GM12878 (cell line): Measurements from ENCODE around the gene PLB1. TPM values are rescaled to one million over a fixed set of nuclear protein-coding genes. Genes with fewer than 3 reads are reported as not detected.

ENCODE experiments used
- ATAC-seq: fragments of 200-7000 bp; cut with Tn5 transposase; 3 replicates; pipeline ENCODE4 v1.9.1; 2020; ENCODE audit warnings: mild to moderate bottlenecking, moderate library complexity
- BruUV-seq: library from RNA; stranded (reverse); fragments of 400-500 nt; replicated peaks from 2 replicates; lab custom pipeline; 2021; lab: Mats Ljungman, UMichigan
- CTCF ChIA-PET: fragments of 300-600 bp; sonication (Branson Sonifier 250); formaldehyde crosslinking; extraction: SDS; loops from one replicate; lab custom pipeline; 2021; ENCODE audit warnings: inconsistent platforms; lab: Yijun Ruan, JAX
- POLR2A ChIA-PET: fragments of 350-600 bp; formaldehyde crosslinking; extraction: SDS; loops from one replicate; lab custom pipeline; 2021; ENCODE audit warnings: inconsistent platforms; lab: Charles Lee
- RAD21 ChIA-PET: fragments of 300-600 bp; sonication (Branson Sonifier 250); formaldehyde crosslinking; loops from one replicate; lab custom pipeline; 2023; ENCODE audit warnings: antibody characterized with exemption; ENCODE audit not compliant: unreplicated experiment; lab: Charles Lee
- SMC1A ChIA-PET: fragments of 300-600 bp; sonication (Branson Sonifier 250); formaldehyde crosslinking; loops from one replicate; lab custom pipeline; 2023; ENCODE audit not compliant: unreplicated experiment, uncharacterized antibody; lab: Charles Lee
- DNase-seq: peaks from one replicate; pipeline ENCODE4 v3.0.0-alpha.2; 2011; ENCODE audit warnings: low read depth, low spot score
- FAIRE-seq: peaks from 3 replicates; lab custom pipeline; 2011; peaks lifted over from hg19 to GRCh38; lab: Jason Lieb, UNC
- H2AFZ ChIP-seq: 2 replicates; pipeline ENCODE4 v1.6.0; 2011; ENCODE audit warnings: low read depth, low read length, control low read depth; ENCODE audit not compliant: control insufficient read depth
- H3K27ac ChIP-seq: 2 replicates; pipeline ENCODE4 v1.5.1; 2011; ENCODE audit warnings: control low read depth; ENCODE audit not compliant: control insufficient read depth, insufficient read depth
- H3K27me3 ChIP-seq, 2 experiments: replicated peaks in 1 of 2; 2 replicates each; pipeline versions ENCODE4 v1.6.0 to v1.6.1; 2011; ENCODE audit warnings: low read length in 1 of 2; ENCODE audit not compliant: control insufficient read depth in 2 of 2, insufficient read depth in 2 of 2
- H3K36me3 ChIP-seq, 2 experiments: 2 replicates each; pipeline ENCODE4 v1.5.1; 2011; ENCODE audit warnings: low read length in 1 of 2; ENCODE audit not compliant: control insufficient read depth in 2 of 2, insufficient read depth in 2 of 2
- H3K4me1 ChIP-seq: 2 replicates; pipeline ENCODE4 v1.6.1; 2011; ENCODE audit warnings: mild to moderate bottlenecking, low read length, moderate library complexity, mixed read lengths; ENCODE audit not compliant: control insufficient read depth, insufficient read depth
- H3K4me2 ChIP-seq: 2 replicates; pipeline ENCODE4 v1.6.0; 2011; ENCODE audit warnings: control low read depth; ENCODE audit not compliant: control insufficient read depth, insufficient read depth
- H3K4me3 ChIP-seq: fragments of 200-600 bp; sonication (generic); 2 replicates; pipeline ENCODE4 v1.5.1; 2016
- H3K79me2 ChIP-seq: 2 replicates; pipeline ENCODE4 v1.6.0; 2011; ENCODE audit warnings: low read length; ENCODE audit not compliant: control insufficient read depth, insufficient read depth
- H3K9ac ChIP-seq: 2 replicates; pipeline ENCODE4 v1.8.0; 2011; ENCODE audit warnings: low read length, control low read depth, mixed read lengths; ENCODE audit not compliant: control insufficient read depth, insufficient read depth
- H3K9me3 ChIP-seq: replicated peaks from 3 replicates; pipeline ENCODE4 v1.5.1; 2011; ENCODE audit warnings: mild to moderate bottlenecking, low read length; ENCODE audit not compliant: control insufficient read depth, insufficient read depth
- H4K20me1 ChIP-seq: 2 replicates; pipeline ENCODE4 v1.6.0; 2011; ENCODE audit not compliant: control insufficient read depth, insufficient read depth
- CBX3 ChIP-seq: fragments of 200-600 bp; sonication (generic); IDR thresholded peaks from 2 replicates; pipeline ENCODE4 v1.6.1; 2016; ENCODE audit warnings: low read depth, borderline replicate concordance
- HDGF ChIP-seq: fragments of 450-650 bp; IDR thresholded peaks from 2 replicates; pipeline ENCODE4 v1.6.1; 2016; ENCODE audit warnings: antibody characterized with exemption
- IKZF2 ChIP-seq, 2 experiments: fragments of 450-650 bp; IDR thresholded peaks; 2 replicates each; pipeline ENCODE4 v1.6.1; 2017; ENCODE audit warnings: mild to moderate bottlenecking in 2 of 2, moderate library complexity in 2 of 2
- NBN ChIP-seq: fragments of 450-650 bp; IDR thresholded peaks from 2 replicates; pipeline ENCODE4 v1.6.1; 2016
- NFYA ChIP-seq: IDR thresholded peaks from 2 replicates; pipeline ENCODE4 v1.6.1; 2011; ENCODE audit warnings: low read depth, mild to moderate bottlenecking, low read length, improper control_type of control experiment, borderline replicate concordance
- PKNOX1 ChIP-seq: fragments of 450-650 bp; IDR thresholded peaks from 2 replicates; pipeline ENCODE4 v1.6.1; 2016; ENCODE audit warnings: mild to moderate bottlenecking
- POLR2AphosphoS5 ChIP-seq: IDR thresholded peaks from 2 replicates; pipeline ENCODE4 v1.6.1; 2011; ENCODE audit warnings: mild to moderate bottlenecking, low read length, inconsistent platforms
- SIN3A ChIP-seq: IDR thresholded peaks from 2 replicates; pipeline ENCODE4 v1.6.1; 2012; ENCODE audit warnings: low read depth, low read length, improper control_type of control experiment
- SMARCA5 ChIP-seq: fragments of 450-650 bp; IDR thresholded peaks from 2 replicates; pipeline ENCODE4 v1.6.1; 2017; ENCODE audit warnings: mild to moderate bottlenecking
- SRF ChIP-seq, 2 experiments: IDR thresholded peaks; 2 replicates each; pipeline ENCODE4 v1.6.1; 2011; ENCODE audit warnings: low read depth in 2 of 2, low read length in 2 of 2, mild to moderate bottlenecking in 1 of 2, moderate library complexity in 1 of 2
- STAT3 ChIP-seq: IDR thresholded peaks from 2 replicates; pipeline ENCODE4 v1.6.1; 2011; ENCODE audit warnings: low read depth, low read length, improper control_type of control experiment
- TCF12 ChIP-seq: IDR thresholded peaks from 2 replicates; pipeline ENCODE4 v1.6.1; 2011; ENCODE audit warnings: low read depth, mild to moderate bottlenecking, low read length
- YY1 ChIP-seq: IDR thresholded peaks from 2 replicates; pipeline ENCODE4 v1.6.1; 2011; ENCODE audit warnings: low read depth, mild to moderate bottlenecking, low read length
- ZBTB33 ChIP-seq: fragments of 450-650 bp; IDR thresholded peaks from 2 replicates; pipeline ENCODE4 v1.6.1; 2017; ENCODE audit warnings: mild to moderate bottlenecking
- ZBTB4 ChIP-seq: fragments of 450-650 bp; formaldehyde crosslinking; IDR thresholded peaks from 2 replicates; pipeline ENCODE4 v1.4.0; 2022; ENCODE audit warnings: mild to moderate bottlenecking, moderate library complexity
- WGBS: methylation state at CpG from one replicate; pipeline ENCODE4 v1.1.6; 2016; ENCODE audit warnings: low lambda C conversion rate; ENCODE audit not compliant: insufficient replicate concordance, insufficient coverage; ENCODE audit errors: missing lambda C conversion rate; 5-methylcytosine and 5-hydroxymethylcytosine counted together
- in situ Hi-C: fragments of 300-500 bp; cut with MboI; formaldehyde crosslinking; loops from 9 replicates; pipeline ENCODE4 v1.14.3; 2018; ENCODE audit warnings: mixed read lengths
- intact Hi-C: fragments of 100-400 bp; cut with micrococcal nuclease; formaldehyde crosslinking; loops from one replicate; pipeline ENCODE4 v1.14.2; 2022; ENCODE audit not compliant: unreplicated experiment
- polyA plus RNA-seq, 11 experiments: library from polyadenylated mRNA; depleted of rRNA in 4 of 11; unstranded in 6 of 11; stranded (reverse) in 5 of 11; fragments of >200 nt; fragmentation: Nextera tagmentation in 4 of 11; fragmentation: Illumina TruSeq in 1 of 11; extraction: Ambion mirVana in 4 of 11; extraction: Trizol in 1 of 11; gene quantifications; 1 replicate in 1 of 11; 2 replicates in 10 of 11; pipeline versions ENCODE4 v1.2.1 to v1.2.3, GENCODE V29; 2011 to 2016; ENCODE audit warnings: inconsistent platforms in 2 of 11, missing spikeins in 2 of 11, low read depth in 1 of 11
- total RNA-seq, 4 experiments: library from RNA; depleted of rRNA in 3 of 4; stranded (reverse); fragments of >200 nt in 3 of 4; fragmentation: Illumina TruSeq in 1 of 4; extraction: Trizol in 1 of 4; gene quantifications; 2 replicates each; pipeline versions ENCODE4 v1.2.1 to v1.2.3, GENCODE V29; 2013 to 2021

The PLB1 gene
- total and polyA plus RNA-seq, 10 of the 15 experiments (the other 5 are each of a cell fraction or from before 2014, with no cell fraction given) = 0.03 to 0.49 (median 0.28) TPM

- ATAC-seq = no peak
- no peak overlapping the region for H3K9ac ChIP-seq
- in situ Hi-C loops = no loop called here
- no peak overlapping the region for H3K27ac ChIP-seq
- intact Hi-C loops = no loop called here
- H4K20me1 ChIP-seq = no peaks in the 10 kb centered on the region
- no peak overlapping the region for H2AFZ ChIP-seq
- ChIA-PET RAD21 (interaction anchor here (0.8 to 4.7 kb wide), 8 partner anchors 22 to 367 kb away, joined by 3 to 61 read pairs (median 4); partner anchors contain the start of genes PPP1CB and TRMT61B), CTCF (interaction anchor here (0.9 to 6.3 kb wide), 27 partner anchors 10 to 1156 kb away, joined by 3 to 155 read pairs (median 10); partner anchors contain the start of gene PPP1CB), POLR2A (interaction anchor here (2.8 kb wide), 1 partner anchor 162 kb away, joined by 16 read pairs; no protein-coding TSS in a partner anchor), SMC1A (interaction anchor here (1.2 to 3.2 kb wide), 13 partner anchors 16 to 227 kb away, joined by 3 to 36 read pairs (median 5); no protein-coding TSS in a partner anchor)
- no TSS peak for BruUV-seq
- H3K4me1 ChIP-seq = 0 out of 2 replicates have a peak, but pooled peaks cover 3% of the 10 kb centered on the region
- 47% methylated on average over 11 of the region's 11 CpGs for WGBS
- H3K4me3 ChIP-seq = no peak overlapping the region
- no peaks in the 10 kb centered on the region; a peak in 1 of 4 replicates for H3K27me3 ChIP-seq
- H3K36me3 ChIP-seq = no peaks in the 10 kb centered on the region
- H3K9me3 ChIP-seq = no peaks in the 10 kb centered on the region
- no peak overlapping the region for H3K4me2 ChIP-seq
- DNase-seq = no peak
- no peaks in the 10 kb centered on the region for H3K79me2 ChIP-seq
- FAIRE-seq = no peak
- TF ChIP-seq SRF (IDR thresholded peaks at IDR 0.05; ENCODE audit: low read depth in 2 of 2, low read length in 2 of 2) (no peak), CBX3 (no peak), NBN (no peak), SMARCA5 (no peak), NFYA (no peak), YY1 (no peak), SIN3A (no peak), PKNOX1 (no peak), STAT3 (no peak), IKZF2 (IDR thresholded peaks at IDR 0.05) (no peak), ZBTB33 (no peak), HDGF (no peak), ZBTB4 (no peak), TCF12 (no peak), POLR2AphosphoS5 (no peak)
These were observed 97.4 kb downstream of the PLB1 start for GRCh38 chr2:28593160-28593755.
